ENCODE results near the gene SFRP5. TPM values are rescaled to one million over a fixed set of nuclear protein-coding genes. Genes with fewer than 3 reads are reported as not detected.

Gene SFRP5
- total and polyA plus RNA-seq, 2 of the 13 experiments (the other 11 are each of a cell fraction or from before 2014, with no cell fraction given): 0.32 to 1.7 TPM

- TF ChIP-seq ZNF121 (CRISPR knock-in tag; IDR thresholded peaks at IDR 0.05) (peak; percentile 97), GTF3A (CRISPR knock-in tag; conservative IDR thresholded peaks at IDR 0.05) (no peak), ZNF556 (CRISPR knock-in tag; IDR thresholded peaks at IDR 0.05; ENCODE audit: borderline replicate concordance) (0 out of 2 replicates have a peak, but pooled peaks have one; percentile 66), SRSF4 (IDR thresholded peaks at IDR 0.05; ENCODE audit: low read depth, low read length, poor library complexity, severe bottlenecking) (no peak), SMAD3 (CRISPR knock-in tag; IDR thresholded peaks at IDR 0.05) (peak; percentile 64; the same call in 1 of the 2 replicates), PLRG1 (conservative IDR thresholded peaks at IDR 0.05) (no peak), ZNF17 (CRISPR knock-in tag; IDR thresholded peaks at IDR 0.05) (no peak), ZNF614 (CRISPR knock-in tag; IDR thresholded peaks at IDR 0.05; ENCODE audit: borderline replicate concordance) (peak; percentile 82; the same call in 1 of the 2 replicates), MIER3 (CRISPR knock-in tag; IDR thresholded peaks at IDR 0.05; ENCODE audit: borderline replicate concordance) (peak; percentile 85; the same call in 1 of the 2 replicates), ZMYM4 (CRISPR knock-in tag; IDR thresholded peaks at IDR 0.05) (peak; percentile 51), MYC (CRISPR knock-in tag; IDR thresholded peaks at IDR 0.05; ENCODE audit: borderline replicate concordance) (no peak; the same call in 1 of the 2 replicates), HDAC1 (CRISPR knock-in tag; IDR thresholded peaks at IDR 0.05) (no peak), ATF7 (IDR thresholded peaks at IDR 0.05) (no peak), ATF7 (CRISPR knock-in tag; IDR thresholded peaks at IDR 0.05) (peak; percentile 58; the same call in 1 of the 2 replicates), TFDP2 (CRISPR knock-in tag; IDR thresholded peaks at IDR 0.05) (no peak), ETV5 (CRISPR knock-in tag; IDR thresholded peaks at IDR 0.05; ENCODE audit: borderline replicate concordance) (peak; percentile 15; the same call in 1 of the 2 replicates), ZSCAN22 (CRISPR knock-in tag; IDR thresholded peaks at IDR 0.05) (no peak), ZNF709 (CRISPR knock-in tag; IDR thresholded peaks at IDR 0.05) (0 out of 2 replicates have a peak, but pooled peaks have one; percentile 26), LBX2 (CRISPR knock-in tag; IDR thresholded peaks at IDR 0.05; ENCODE audit: borderline replicate concordance) (no peak), ZBTB14 (CRISPR knock-in tag; IDR thresholded peaks at IDR 0.05) (no peak)
- TF ChIP-seq, protein P1, sequence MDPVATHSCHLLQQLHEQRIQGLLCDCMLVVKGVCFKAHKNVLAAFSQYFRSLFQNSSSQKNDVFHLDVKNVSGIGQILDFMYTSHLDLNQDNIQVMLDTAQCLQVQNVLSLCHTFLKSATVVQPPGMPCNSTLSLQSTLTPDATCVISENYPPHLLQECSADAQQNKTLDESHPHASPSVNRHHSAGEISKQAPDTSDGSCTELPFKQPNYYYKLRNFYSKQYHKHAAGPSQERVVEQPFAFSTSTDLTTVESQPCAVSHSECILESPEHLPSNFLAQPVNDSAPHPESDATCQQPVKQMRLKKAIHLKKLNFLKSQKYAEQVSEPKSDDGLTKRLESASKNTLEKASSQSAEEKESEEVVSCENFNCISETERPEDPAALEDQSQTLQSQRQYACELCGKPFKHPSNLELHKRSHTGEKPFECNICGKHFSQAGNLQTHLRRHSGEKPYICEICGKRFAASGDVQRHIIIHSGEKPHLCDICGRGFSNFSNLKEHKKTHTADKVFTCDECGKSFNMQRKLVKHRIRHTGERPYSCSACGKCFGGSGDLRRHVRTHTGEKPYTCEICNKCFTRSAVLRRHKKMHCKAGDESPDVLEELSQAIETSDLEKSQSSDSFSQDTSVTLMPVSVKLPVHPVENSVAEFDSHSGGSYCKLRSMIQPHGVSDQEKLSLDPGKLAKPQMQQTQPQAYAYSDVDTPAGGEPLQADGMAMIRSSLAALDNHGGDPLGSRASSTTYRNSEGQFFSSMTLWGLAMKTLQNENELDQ (CRISPR knock-in tag; IDR thresholded peaks at IDR 0.05; ENCODE audit: borderline replicate concordance): no peak
- TF ChIP-seq, protein P2, sequence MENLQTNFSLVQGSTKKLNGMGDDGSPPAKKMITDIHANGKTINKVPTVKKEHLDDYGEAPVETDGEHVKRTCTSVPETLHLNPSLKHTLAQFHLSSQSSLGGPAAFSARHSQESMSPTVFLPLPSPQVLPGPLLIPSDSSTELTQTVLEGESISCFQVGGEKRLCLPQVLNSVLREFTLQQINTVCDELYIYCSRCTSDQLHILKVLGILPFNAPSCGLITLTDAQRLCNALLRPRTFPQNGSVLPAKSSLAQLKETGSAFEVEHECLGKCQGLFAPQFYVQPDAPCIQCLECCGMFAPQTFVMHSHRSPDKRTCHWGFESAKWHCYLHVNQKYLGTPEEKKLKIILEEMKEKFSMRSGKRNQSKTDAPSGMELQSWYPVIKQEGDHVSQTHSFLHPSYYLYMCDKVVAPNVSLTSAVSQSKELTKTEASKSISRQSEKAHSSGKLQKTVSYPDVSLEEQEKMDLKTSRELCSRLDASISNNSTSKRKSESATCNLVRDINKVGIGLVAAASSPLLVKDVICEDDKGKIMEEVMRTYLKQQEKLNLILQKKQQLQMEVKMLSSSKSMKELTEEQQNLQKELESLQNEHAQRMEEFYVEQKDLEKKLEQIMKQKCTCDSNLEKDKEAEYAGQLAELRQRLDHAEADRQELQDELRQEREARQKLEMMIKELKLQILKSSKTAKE (CRISPR knock-in tag; IDR thresholded peaks at IDR 0.05; ENCODE audit: borderline replicate concordance): no peak
Observed at GRCh38 chr10:97759158-97759887, 12.5 kb downstream of the SFRP5 start (continued).
